Keratinocyte (primary cell): ENCODE results near the gene UQCR10. TPM values are rescaled to one million over a fixed set of nuclear protein-coding genes. Genes with fewer than 3 reads are reported as not detected.

Experiments used
- DNase-seq: peaks from one replicate; pipeline ENCODE4 v3.0.0-alpha.2; 2011; ENCODE audit warnings: low read depth, missing footprints, low spot score
- FAIRE-seq: peaks from 2 replicates; lab custom pipeline; 2011; peaks lifted over from hg19 to GRCh38; lab: Jason Lieb, UNC
- H2AFZ ChIP-seq: 2 replicates; pipeline ENCODE4 v1.6.0; 2012; ENCODE audit warnings: low read length, control low read depth, inconsistent platforms; ENCODE audit not compliant: control insufficient read depth
- H3K27ac ChIP-seq: 2 replicates; pipeline ENCODE4 v1.5.1; 2011; ENCODE audit warnings: low read length; ENCODE audit not compliant: control insufficient read depth, insufficient read depth
- H3K27me3 ChIP-seq: 3 replicates; pipeline ENCODE4 v1.6.0; 2011; ENCODE audit warnings: low read length; ENCODE audit not compliant: control insufficient read depth, insufficient read depth; ENCODE audit errors: extremely low read depth
- H3K36me3 ChIP-seq, 2 experiments: 2 replicates in 1 of 2; 3 replicates in 1 of 2; pipeline ENCODE4 v1.5.1; 2011; ENCODE audit warnings: low read length in 2 of 2, mild to moderate bottlenecking in 1 of 2; ENCODE audit not compliant: control insufficient read depth in 2 of 2, insufficient read depth in 2 of 2; ENCODE audit errors: extremely low read depth in 1 of 2
- H3K4me1 ChIP-seq: 3 replicates; pipeline ENCODE4 v1.5.1; 2011; ENCODE audit warnings: low read length; ENCODE audit not compliant: control insufficient read depth, insufficient read depth; ENCODE audit errors: extremely low read depth
- H3K4me2 ChIP-seq: 3 replicates; pipeline ENCODE4 v1.6.0; 2011; ENCODE audit warnings: low read depth, low read length; ENCODE audit not compliant: control insufficient read depth, insufficient read depth; ENCODE audit errors: extremely low read depth
- H3K4me3 ChIP-seq, 3 experiments: fragments of 200-600 bp in 1 of 3; sonication (generic) in 1 of 3; 2 replicates in 2 of 3; 3 replicates in 1 of 3; pipeline ENCODE4 v1.5.1; 2011 to 2016; ENCODE audit warnings: low read length in 3 of 3, mild to moderate bottlenecking in 3 of 3, control low read depth in 2 of 3, inconsistent platforms in 1 of 3, low read depth in 1 of 3, mixed read lengths in 1 of 3, mixed run types in 1 of 3, moderate library complexity in 1 of 3; ENCODE audit not compliant: control insufficient read depth in 2 of 3, insufficient read depth in 2 of 3; ENCODE audit errors: extremely low read depth in 1 of 3
- H3K79me2 ChIP-seq: 2 replicates; pipeline ENCODE4 v1.6.0; 2012; ENCODE audit warnings: low read length; ENCODE audit not compliant: control insufficient read depth, insufficient read depth
- H3K9ac ChIP-seq: 3 replicates; pipeline ENCODE4 v1.6.0; 2011; ENCODE audit warnings: low read length; ENCODE audit not compliant: control insufficient read depth, insufficient read depth; ENCODE audit errors: extremely low read depth
- H3K9me1 ChIP-seq: 3 replicates; pipeline ENCODE4 v1.6.0; 2011; ENCODE audit warnings: low read length; ENCODE audit not compliant: control insufficient read depth, insufficient read depth; ENCODE audit errors: extremely low read depth
- H3K9me3 ChIP-seq: 2 replicates; pipeline ENCODE4 v1.5.1; 2012; ENCODE audit warnings: low read depth, low read length; ENCODE audit not compliant: control insufficient read depth
- H4K20me1 ChIP-seq: 3 replicates; pipeline ENCODE4 v1.6.0; 2011; ENCODE audit warnings: low read length; ENCODE audit not compliant: control insufficient read depth, insufficient read depth; ENCODE audit errors: extremely low read depth
- CTCF ChIP-seq, 3 experiments: IDR thresholded peaks in 1 of 3; conservative IDR thresholded peaks in 1 of 3; optimal IDR thresholded peaks in 1 of 3; 2 replicates in 2 of 3; 3 replicates in 1 of 3; pipeline versions ENCODE3 to v1.5.1; 2011; ENCODE audit warnings: low read length in 3 of 3, mild to moderate bottlenecking in 3 of 3, moderate library complexity in 2 of 3, control low read depth in 1 of 3, inconsistent platforms in 1 of 3; ENCODE audit not compliant: insufficient read depth in 2 of 3; ENCODE audit errors: extremely low read depth in 1 of 3
- EZH2 ChIP-seq: IDR thresholded peaks from one replicate; pipeline ENCODE4 v1.6.1; 2012; ENCODE audit warnings: inconsistent platforms, mild to moderate bottlenecking, low read length, moderate library complexity
- dilution Hi-C: fragments of 300-500 bp; cut with MboI; formaldehyde crosslinking; loops from one replicate; pipeline ENCODE4 v1.7.0; 2020; ENCODE audit warnings: low sequenced_read_pairs; ENCODE audit not compliant: extremely low pct_ligation_motif_present
- polyA plus RNA-seq, 5 experiments: library from polyadenylated mRNA; depleted of rRNA in 3 of 5; stranded (reverse) in 3 of 5; stranded (forward) in 1 of 5; unstranded in 1 of 5; fragments of >200 nt; gene quantifications; 1 replicate in 1 of 5; 2 replicates in 3 of 5; 3 replicates in 1 of 5; pipeline versions ENCODE4 v1.2.1 to v1.2.3, GENCODE V29; 2011 to 2012; ENCODE audit warnings: missing spikeins in 2 of 5, low read depth in 1 of 5, low replicate concordance in 1 of 5

The UQCR10 gene
- polyA plus RNA-seq, 1 donor (not counting 4 experiments of a cell fraction or from before 2014, with no cell fraction given): 161 TPM

GRCh38 chr22:29747832-29748231 is 19.3 kb upstream of the UQCR10 start:
- FAIRE-seq (no peak), DNase-seq (no peak)
- H3K4me3 ChIP-seq: no peak overlapping the region
- no peaks in the 10 kb centered on the region for H4K20me1 ChIP-seq
- H2AFZ ChIP-seq: no peak overlapping the region
- TF ChIP-seq EZH2: no peak
- TF ChIP-seq CTCF (optimal IDR thresholded peaks at IDR 0.05 in 1 of 3, IDR thresholded peaks at IDR 0.05 in 1 of 3, conservative IDR thresholded peaks at IDR 0.05 in 1 of 3; ENCODE audit: extremely low read depth in 1 of 3, insufficient read depth in 2 of 3, low read length in 3 of 3): no peak
- H3K79me2 ChIP-seq: no peaks in the 10 kb centered on the region
- no peak overlapping the region for H3K4me2 ChIP-seq
- no peak overlapping the region for H3K9ac ChIP-seq
- H3K27me3 ChIP-seq: no peaks in the 10 kb centered on the region
- dilution Hi-C loops: no loop called here
- H3K27ac ChIP-seq: no peak overlapping the region
- no peaks in the 10 kb centered on the region for H3K9me1 ChIP-seq
- H3K4me1 ChIP-seq: peaks cover 23% of the 10 kb centered on the region
- H3K9me3 ChIP-seq: no peaks in the 10 kb centered on the region
- peaks cover 0 to 5% of the 10 kb centered on the region in 2 experiments for H3K36me3 ChIP-seq

DNA sequence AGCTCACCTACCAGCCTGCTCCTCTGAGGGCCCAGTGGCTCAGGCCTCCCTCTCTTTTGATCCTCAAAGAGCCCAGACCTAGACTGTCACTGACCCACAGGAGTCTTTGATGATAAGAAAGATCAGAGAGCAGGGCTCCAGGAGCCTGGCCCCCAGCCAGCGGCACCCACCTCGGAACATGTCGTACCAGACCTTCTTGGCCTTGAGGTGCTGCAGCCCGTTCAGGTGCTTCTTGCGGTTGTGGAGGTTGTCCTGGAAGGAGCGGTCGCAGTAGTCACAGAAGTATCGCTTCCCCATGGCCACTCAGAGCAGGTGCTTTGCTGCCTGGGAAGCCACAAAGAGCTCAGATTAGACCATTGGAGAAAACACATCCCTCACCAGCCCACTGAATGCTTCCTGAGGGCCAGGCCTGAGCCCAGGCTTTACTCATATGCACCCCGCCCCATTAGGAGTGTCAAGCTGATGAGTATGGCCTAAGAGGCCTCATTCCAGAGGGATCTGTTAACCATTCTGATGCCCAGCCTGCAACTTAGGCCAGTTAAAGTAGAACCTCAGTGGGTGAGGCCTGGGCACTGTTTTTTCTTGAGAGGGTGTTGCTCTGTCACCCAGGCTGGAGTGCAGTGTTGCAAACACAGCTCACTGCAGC is 18.8 kb upstream of the UQCR10 start:
- Histone ChIP-seq H3K79me2 (no peaks in the 10 kb centered on the region), H3K4me2 (no peak overlapping the region), H3K4me3 (no peak overlapping the region), H3K9ac (no peak overlapping the region), H2AFZ (no peak overlapping the region), H3K4me1 (peaks cover 23% of the 10 kb centered on the region), H3K9me3 (no peaks in the 10 kb centered on the region), H4K20me1 (no peaks in the 10 kb centered on the region), H3K9me1 (no peaks in the 10 kb centered on the region), H3K27ac (no peak overlapping the region), H3K27me3 (no peaks in the 10 kb centered on the region), H3K36me3 (peaks cover 0 to 5% of the 10 kb centered on the region in 2 experiments)
- no peak for FAIRE-seq
- dilution Hi-C loops: no loop called here
- no peak for DNase-seq
- TF ChIP-seq CTCF (optimal IDR thresholded peaks at IDR 0.05 in 1 of 3, IDR thresholded peaks at IDR 0.05 in 1 of 3, conservative IDR thresholded peaks at IDR 0.05 in 1 of 3; ENCODE audit: extremely low read depth in 1 of 3, insufficient read depth in 2 of 3, low read length in 3 of 3) (no peak), EZH2 (no peak)
